ENCODE results near the gene ACE. TPM values are rescaled to one million over a fixed set of nuclear protein-coding genes. Genes with fewer than 3 reads are reported as not detected.

Gene ACE
- total and polyA plus RNA-seq, 4 donors, result 5.5 to 87.3 (median 35.3) TPM

DNA sequence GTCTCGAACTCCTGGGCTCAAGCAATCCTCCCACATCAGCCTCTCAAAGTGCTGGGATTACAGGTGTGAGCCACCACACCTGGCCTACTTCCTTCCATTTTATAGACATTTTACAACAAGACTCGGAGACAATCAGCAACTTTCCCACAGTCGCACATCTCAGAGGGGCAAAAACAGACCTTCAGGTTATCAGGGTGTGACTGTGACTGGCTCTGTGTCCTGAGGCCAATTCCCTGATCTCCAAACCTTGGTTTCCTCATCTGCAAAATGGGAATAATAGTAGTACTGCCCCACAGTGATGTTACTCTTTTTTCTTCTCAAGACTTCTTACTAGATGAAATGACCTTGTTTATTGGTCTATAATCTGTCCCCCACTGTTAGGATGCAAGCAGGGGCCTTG, 35.5 kb downstream of the ACE start:
- H3K27ac ChIP-seq (ENCODE audit: low read depth in 1 of 2, low read length in 1 of 2), result no peak overlapping the region
- H3K27me3 ChIP-seq (ENCODE audit: control insufficient read depth in 3 of 3, insufficient read depth in 3 of 3, low read length in 2 of 3), result no peaks in the 10 kb centered on the region
- 88 to 90% methylated on average over 3 of the region's 3 CpGs for WGBS, 2 donors
- no peak for DNase-seq
- no peak for ATAC-seq (ENCODE audit: insufficient read depth, low FRiP score)
- H3K4me3 ChIP-seq, result no peak overlapping the region
- no peaks in the 10 kb centered on the region for H3K4me1 ChIP-seq (ENCODE audit: control insufficient read depth in 5 of 5, insufficient read depth in 5 of 5, low read length in 5 of 5)
- no peaks in the 10 kb centered on the region for H3K9me3 ChIP-seq (ENCODE audit: control insufficient read depth in 4 of 4, insufficient read depth in 3 of 4, low read length in 3 of 4)
- no peak overlapping the region for H3K9ac ChIP-seq (ENCODE audit: insufficient read depth in 1 of 2, low read length in 2 of 2)
- no peaks in the 10 kb centered on the region for H3K36me3 ChIP-seq (ENCODE audit: control insufficient read depth in 4 of 4, insufficient read depth in 4 of 4, low read length in 4 of 4)
- no peak for TF ChIP-seq CTCF (IDR thresholded peaks at IDR 0.05; ENCODE audit: control extremely low read depth, extremely low read depth)

DNA sequence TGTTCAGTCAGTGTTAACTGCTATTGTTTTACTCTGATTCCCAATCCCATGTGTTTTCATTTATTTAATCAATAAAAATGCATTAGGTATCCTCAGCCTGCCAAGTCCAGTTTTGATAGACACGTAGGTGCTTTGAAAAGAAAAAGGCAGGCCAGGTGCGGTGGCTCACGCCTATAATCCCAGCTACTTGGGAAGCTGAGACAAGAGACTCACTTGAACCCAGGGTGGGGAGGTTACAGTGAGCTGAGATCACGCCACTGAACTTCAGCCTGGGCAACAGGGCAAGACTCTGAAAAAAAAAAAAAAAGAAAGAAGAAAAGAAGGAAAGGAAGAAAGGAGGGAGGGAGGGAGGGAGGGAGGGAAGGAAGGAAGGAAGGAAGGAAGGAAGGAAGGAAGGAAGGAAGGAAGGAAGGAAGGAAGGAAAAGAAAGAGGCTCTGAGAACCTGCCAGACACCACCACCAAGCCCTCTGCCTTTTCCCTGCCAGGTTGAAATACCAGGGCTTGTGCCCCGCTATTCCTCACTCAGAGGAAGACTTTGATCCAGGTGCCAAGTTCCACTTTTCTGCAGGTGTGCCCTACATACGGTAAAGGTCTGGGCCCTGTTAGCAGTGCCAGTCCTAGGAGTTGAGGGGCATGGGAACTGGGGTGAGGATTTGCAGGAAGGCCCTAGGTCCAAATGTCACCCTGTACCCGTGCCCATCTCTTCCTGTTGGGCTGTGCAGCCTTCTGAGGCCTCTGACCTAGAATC, 36.2 kb downstream of the ACE start:
- ATAC-seq (ENCODE audit: insufficient read depth, low FRiP score) (no peak), DNase-seq (no peak)
- TF ChIP-seq CTCF (IDR thresholded peaks at IDR 0.05; ENCODE audit: control extremely low read depth, extremely low read depth), result no peak
- no peaks in the 10 kb centered on the region for H3K4me1 ChIP-seq (ENCODE audit: control insufficient read depth in 5 of 5, insufficient read depth in 5 of 5, low read length in 5 of 5)
- H3K36me3 ChIP-seq (ENCODE audit: control insufficient read depth in 4 of 4, insufficient read depth in 4 of 4, low read length in 4 of 4), result no peaks in the 10 kb centered on the region
- no peak overlapping the region for H3K9ac ChIP-seq (ENCODE audit: insufficient read depth in 1 of 2, low read length in 2 of 2)
- H3K9me3 ChIP-seq (ENCODE audit: control insufficient read depth in 4 of 4, insufficient read depth in 3 of 4, low read length in 3 of 4), result no peaks in the 10 kb centered on the region
- WGBS, 2 donors, result 79 to 83% methylated on average over 7 of the region's 7 CpGs
- H3K4me3 ChIP-seq, result no peak overlapping the region
- H3K27me3 ChIP-seq (ENCODE audit: control insufficient read depth in 3 of 3, insufficient read depth in 3 of 3, low read length in 2 of 3), result no peaks in the 10 kb centered on the region
- no peak overlapping the region for H3K27ac ChIP-seq (ENCODE audit: low read depth in 1 of 2, low read length in 1 of 2)

GRCh38 chr17:63514477-63514876, 37.6 kb downstream of the ACE start:
- H3K36me3 ChIP-seq (ENCODE audit: control insufficient read depth in 4 of 4, insufficient read depth in 4 of 4, low read length in 4 of 4), result no peaks in the 10 kb centered on the region
- no peak for TF ChIP-seq CTCF (IDR thresholded peaks at IDR 0.05; ENCODE audit: control extremely low read depth, extremely low read depth)
- H3K9ac ChIP-seq (ENCODE audit: insufficient read depth in 1 of 2, low read length in 2 of 2), result no peak overlapping the region
- no peak for ATAC-seq (ENCODE audit: insufficient read depth, low FRiP score)
- no peak overlapping the region for H3K27ac ChIP-seq (ENCODE audit: low read depth in 1 of 2, low read length in 1 of 2)
- H3K27me3 ChIP-seq (ENCODE audit: control insufficient read depth in 3 of 3, insufficient read depth in 3 of 3, low read length in 2 of 3), result no peaks in the 10 kb centered on the region
- H3K9me3 ChIP-seq (ENCODE audit: control insufficient read depth in 4 of 4, insufficient read depth in 3 of 4, low read length in 3 of 4), result no peaks in the 10 kb centered on the region
- H3K4me1 ChIP-seq (ENCODE audit: control insufficient read depth in 5 of 5, insufficient read depth in 5 of 5, low read length in 5 of 5), result no peaks in the 10 kb centered on the region
- H3K4me3 ChIP-seq, result no peak overlapping the region
- WGBS, 2 donors, result 80 to 86% methylated on average over 3 of the region's 3 CpGs
- no peak for DNase-seq

- Histone ChIP-seq H3K27ac (ENCODE audit: low read depth in 1 of 2, low read length in 1 of 2) (no peak overlapping the region), H3K9me3 (ENCODE audit: control insufficient read depth in 4 of 4, insufficient read depth in 3 of 4, low read length in 3 of 4) (no peaks in the 10 kb centered on the region), H3K27me3 (ENCODE audit: control insufficient read depth in 3 of 3, insufficient read depth in 3 of 3, low read length in 2 of 3) (no peaks in the 10 kb centered on the region), H3K9ac (ENCODE audit: insufficient read depth in 1 of 2, low read length in 2 of 2) (no peak overlapping the region), H3K4me3 (no peak overlapping the region), H3K36me3 (ENCODE audit: control insufficient read depth in 4 of 4, insufficient read depth in 4 of 4, low read length in 4 of 4) (no peaks in the 10 kb centered on the region), H3K4me1 (ENCODE audit: control insufficient read depth in 5 of 5, insufficient read depth in 5 of 5, low read length in 5 of 5) (no peaks in the 10 kb centered on the region)
- no peak for TF ChIP-seq CTCF (IDR thresholded peaks at IDR 0.05; ENCODE audit: control extremely low read depth, extremely low read depth)
- ATAC-seq (ENCODE audit: insufficient read depth, low FRiP score) (no peak), DNase-seq (no peak)
- 86 to 87% methylated on average over 2 of the region's 2 CpGs for WGBS, 2 donors
Observed at GRCh38 chr17:63514974-63515373, 38.1 kb downstream of the ACE start.
